Activated T-cell treated with anti-CD3 and anti-CD28 coated beads for 48 hours (primary cell): ENCODE data around the gene TC2N.
"Not testable (repeated sequence)": the region's sequence is repeated elsewhere in the genome, so short reads cannot be mapped to it uniquely, and the experiment has no call there.

Experiments used
- DNase-seq: peaks from one replicate; pipeline ENCODE4 v3.0.0-alpha.2; 2020; ENCODE audit warnings: low read depth

Gene TC2N

DNA sequence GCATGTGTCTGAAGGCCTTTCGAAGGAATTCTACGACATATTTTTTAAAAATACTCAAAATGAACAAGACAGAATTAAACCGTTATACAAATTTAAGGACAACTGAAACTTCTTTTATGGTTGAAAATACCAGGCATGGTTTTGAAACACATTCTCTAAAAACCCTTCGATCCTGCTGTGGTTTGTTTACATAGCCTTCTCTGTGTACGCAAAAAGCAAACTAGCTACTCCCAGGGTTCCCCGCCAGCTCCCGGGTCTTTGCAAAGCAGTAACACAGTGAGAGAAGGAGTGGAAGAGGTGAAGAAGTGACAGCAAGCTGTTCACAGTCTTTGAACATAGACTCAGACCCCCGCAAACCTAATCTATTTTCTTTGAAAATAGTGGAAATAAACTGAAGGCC, 2.2 kb upstream of the TC2N start:
- DNase-seq: no peak

DNA sequence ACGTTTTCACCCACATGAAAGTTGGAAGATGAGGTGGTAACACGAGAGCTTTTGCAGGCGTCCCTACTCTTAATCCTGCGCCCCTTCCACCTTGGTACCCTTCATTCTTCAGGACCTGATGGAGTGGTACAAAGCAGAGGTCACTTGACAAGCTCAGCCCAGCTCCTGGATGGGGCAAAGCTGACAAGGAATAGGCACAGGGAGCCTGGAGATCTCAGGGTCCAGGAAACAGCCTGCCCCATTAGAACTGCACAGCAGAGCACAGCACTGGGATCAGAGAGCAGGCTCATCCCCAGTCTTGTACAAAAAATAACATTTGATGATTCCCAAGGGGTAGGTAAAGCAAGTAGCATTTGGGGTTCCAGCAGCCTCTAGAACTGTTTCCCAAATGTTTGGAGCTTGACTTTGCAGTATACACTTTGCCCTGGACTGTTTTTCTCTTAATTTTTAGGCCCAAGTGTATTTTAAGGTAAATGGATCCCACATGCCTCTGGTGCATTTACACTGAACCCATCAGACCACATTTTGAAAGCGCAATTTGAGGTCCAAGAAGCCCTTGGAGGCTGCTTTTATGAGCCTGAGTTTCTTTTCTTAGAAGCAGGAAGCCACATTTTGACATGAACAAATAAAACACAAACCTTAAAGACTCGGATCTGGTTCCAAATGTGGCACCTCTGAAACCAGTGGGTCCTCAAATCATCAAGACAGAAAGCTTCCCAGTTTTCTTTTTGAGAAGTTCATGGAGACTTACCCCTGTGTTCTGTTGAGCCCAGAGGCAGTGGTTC, 633 bp downstream of the TC2N start:
- DNase-seq: no peak

DNA sequence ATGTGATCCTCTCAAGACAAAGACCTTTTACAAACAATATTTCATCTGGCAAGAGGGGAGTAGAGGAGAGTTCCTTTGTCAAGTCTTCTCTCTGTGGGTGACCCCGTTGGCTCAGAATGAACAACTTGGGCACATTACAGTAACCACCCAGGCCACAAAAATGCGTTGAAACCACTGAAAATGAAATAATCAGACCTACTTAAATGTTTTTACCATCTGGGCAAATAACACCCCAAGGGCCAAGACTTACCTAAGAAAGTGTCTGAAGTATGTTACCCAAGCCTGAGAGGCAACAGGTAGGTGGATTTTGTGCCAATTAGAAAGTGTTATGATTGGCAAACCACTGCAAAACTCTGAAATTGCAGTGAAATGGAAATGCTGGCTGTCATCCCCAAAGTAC, 1.3 kb downstream of the TC2N start:
- no peak for DNase-seq

DNA sequence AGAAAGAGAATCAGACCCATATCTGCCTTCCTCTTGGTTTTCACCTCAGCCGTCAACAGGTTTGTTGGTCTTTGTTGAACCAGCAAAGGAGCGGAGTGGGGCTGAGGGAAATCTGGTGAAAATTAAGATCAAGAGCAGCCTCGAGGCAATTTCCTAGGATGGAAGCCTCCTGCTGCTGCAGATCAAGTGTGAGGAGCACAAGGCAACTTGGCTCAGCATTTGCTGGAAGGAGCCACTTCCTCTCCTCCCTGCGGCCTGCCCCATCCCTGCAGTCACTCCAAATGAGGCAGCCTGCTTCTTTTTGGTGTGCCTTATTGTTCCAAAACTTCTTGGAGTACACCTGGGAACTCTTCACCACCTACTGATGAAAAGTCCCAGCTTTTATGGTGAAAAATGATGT, 4.9 kb downstream of the TC2N start:
- DNase-seq: no peak

DNA sequence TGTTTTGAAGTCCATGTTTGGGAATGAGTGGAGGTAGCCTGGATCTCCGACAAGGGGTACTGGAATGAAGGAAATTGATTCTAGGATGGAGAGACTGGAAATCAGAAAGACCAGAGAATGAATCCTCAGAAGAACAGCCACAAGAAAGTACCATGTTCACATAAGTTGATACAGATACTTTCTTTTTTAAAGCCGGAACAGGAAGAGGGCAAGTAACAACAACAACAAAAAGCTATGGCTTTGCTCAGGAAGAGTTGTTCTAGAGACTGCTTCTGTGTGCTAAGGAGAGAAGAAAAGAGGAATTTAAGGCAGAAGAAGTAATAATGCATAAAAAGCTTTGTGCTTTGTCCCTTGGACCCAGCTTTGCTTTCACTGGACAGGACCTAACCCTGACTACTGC, 6.2 kb downstream of the TC2N start:
- DNase-seq: no peak

DNA sequence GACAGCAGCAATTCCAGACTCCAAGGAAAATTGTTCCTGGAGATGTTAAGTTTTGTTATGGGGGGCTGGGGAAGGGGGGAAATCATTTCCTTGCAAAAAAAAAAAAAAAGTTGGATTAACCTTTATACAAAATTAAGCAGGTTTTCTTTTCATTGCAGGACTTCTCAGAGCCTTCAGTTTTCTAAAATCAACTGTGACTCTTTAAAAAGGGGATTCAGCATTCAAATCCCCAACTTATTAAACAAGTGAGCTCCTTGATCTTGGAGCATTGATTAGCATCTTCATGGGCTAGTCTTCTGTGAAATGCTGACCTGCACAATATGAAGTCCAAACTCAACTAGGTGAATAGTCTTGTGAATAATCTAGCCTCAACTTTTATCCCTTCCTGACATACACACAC, 7.1 kb downstream of the TC2N start:
- no peak for DNase-seq

DNA sequence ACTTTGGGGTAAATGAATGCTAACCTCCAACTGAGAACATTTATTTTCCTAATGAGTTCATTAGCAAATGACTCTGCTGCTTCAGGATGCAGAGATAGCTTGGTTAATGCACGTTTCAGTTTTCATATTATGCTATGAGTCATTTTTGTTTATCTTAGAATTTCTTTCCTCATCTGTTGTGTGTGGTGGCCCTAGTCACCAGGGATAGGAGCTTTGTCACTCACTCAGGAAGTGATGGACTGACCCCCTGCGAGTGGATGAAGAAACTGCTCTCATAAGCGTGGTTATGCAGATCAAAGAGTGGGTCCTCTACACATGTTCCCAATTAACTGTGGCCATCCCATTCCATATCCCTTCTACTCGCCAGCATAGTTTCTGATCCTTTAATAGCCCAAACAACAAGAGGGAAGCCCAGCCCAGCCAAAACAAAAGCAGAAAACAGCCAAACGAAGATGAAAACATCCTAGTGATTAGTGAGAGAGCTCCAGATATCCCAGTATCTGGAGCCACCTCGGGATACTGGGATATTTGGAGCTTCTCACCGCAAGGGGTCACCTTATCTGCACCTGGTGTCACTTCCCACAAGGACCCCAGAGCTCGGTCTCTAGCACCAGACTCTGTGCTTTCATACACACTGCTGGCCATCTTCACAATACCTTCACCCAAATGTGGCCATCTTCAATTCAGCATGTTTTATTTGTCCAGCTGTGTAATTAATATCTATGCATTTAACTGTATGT, 8.6 kb downstream of the TC2N start:
- DNase-seq: no peak

DNA sequence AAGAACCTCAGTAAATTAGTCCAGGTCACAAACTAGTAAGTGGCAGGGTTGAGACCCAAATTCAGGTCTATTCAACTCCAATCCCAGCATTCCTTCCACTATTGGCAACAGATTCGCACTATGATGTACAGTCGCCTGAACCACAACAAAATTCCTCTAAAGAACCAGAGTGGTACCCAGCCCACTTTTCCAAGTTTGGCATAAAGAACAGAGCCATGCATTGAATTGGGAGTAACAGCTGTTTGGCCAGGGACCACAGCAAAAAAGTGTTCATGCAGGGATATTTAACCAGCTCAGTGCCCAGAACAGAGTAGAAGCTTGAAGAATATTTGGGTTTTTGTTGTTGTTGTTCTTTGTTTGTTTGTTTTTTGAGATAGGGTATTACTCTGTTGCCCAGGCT, 9.7 kb downstream of the TC2N start:
- no peak for DNase-seq

DNA sequence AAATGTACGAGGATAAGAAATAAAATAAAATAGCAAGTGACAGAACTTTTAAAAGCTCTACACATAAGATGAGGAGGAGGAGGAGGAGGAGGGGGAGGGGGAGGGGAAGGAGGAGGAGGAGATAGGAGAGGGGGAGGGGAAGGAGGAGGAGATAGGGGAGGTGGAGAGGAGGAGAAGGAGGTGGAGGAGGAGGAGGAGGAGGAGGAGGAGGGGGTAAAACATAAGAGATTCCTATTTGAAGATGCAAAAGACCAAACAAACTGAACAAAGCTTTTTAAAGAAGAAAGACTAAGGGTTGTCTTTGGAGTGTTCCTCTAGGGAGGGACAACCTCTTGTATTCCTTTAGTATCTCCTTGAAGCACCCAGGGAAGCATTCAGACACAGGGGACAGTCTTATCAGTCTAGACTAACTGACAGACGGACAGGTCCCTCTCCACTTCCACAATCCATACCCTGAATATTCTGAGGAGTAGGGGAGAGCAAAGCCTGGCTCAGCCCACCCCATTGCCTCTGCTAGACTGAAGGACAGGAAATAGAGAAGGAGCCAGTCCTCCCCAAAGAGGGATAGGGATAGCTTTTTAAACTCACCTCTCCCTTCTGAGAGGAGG, 12.9 kb downstream of the TC2N start:
- no peak for DNase-seq

DNA sequence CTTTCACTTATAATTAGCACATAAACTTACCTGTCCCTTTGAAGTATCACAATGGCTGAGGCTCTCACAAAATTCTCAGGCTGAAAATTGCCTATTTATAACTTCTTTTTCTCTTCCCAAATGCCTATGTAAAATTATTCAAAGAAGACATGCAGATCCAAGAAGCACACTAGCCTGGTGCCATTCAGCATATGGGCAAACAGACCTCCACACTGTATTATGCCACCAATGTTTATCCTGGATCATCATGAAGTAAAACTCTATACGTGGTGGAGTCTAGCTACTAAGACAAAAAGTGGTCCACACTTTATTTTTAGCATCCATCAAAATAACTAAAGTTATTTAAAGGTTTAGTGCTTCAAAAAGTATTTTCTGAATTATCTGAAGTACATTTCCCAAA, 15.8 kb downstream of the TC2N start:
- no peak for DNase-seq

DNA sequence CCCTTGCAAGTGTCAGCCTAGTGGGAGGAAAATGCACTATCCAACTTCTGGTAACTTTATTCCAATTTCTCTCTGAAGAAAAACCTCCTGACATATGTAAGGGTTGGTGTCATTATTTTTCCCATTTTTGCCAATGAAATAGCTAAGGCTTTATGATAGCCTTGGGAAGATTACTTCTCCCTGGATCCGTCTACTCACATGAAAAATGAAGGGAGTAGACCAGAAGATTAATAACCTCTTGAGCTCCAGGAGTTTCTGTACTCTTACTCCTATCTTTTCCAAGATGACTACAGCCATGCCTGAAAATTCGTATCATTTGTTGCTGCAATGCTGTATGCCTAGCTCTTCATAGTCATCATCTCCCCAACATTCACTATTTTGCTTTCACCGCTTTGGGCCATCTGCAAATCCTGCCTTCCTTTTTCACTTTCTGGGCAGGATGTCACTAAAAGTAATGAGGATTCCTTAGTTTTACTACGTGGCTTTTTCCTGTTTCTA, 18.8 kb downstream of the TC2N start:
- DNase-seq: no peak

DNA sequence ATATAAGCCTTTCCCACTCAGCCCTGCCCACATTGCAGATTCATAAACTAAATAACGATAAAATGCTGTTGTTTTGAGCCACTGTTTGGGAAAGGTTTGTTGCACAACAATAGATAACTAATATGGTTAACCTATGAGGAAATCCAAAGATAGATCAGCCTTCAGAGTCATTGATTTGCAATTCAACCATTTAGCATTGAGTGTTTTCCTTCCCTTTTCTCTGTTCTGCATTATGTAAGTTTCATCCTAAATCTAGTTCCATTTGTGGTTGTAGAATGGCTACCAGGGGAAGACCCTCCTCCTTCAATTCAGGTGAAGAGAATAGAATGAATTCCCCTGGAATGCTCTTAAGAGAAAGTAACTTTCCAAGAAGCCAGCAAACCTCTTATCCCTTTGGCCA, 19.6 kb downstream of the TC2N start:
- no peak for DNase-seq

DNA sequence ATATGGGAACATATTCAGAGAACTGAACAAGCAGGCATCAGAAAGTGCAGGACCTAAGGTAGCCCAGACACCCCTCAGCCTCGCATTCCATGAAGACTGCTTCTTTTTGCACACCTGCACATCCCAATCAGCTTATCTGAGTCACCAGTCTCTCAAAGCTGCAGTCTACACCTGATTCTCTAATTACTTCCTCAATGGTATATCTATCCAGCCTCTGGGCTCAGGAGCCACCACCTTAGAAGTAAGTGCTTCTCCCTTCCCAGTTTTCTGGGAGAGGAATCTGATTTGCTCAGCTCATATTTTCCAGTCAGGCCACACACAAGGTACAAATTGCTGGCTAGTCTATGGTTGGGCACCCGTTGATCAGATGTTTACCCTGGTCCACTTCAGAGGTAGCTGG, 21.7 kb downstream of the TC2N start:
- no peak for DNase-seq

DNA sequence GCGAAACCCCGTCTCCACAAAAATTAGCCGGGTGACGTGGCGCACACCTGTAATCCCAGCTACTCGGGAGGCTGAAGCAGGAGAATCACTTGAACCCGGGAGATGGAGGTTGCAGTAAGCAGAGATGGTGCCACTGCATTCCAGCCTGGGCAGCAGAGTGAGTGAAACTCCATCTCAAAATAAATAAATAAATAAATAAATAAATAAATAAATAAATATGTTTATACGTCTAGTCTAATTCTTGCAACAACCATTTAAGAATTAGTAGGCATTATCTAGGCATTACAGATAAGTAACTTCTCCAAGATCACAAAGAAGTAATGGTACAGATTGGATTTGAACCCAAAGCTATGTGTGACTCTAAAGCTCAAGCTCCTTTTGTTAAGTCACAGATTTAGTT, 22.3 kb downstream of the TC2N start:
- not testable (repeated sequence) for DNase-seq

DNA sequence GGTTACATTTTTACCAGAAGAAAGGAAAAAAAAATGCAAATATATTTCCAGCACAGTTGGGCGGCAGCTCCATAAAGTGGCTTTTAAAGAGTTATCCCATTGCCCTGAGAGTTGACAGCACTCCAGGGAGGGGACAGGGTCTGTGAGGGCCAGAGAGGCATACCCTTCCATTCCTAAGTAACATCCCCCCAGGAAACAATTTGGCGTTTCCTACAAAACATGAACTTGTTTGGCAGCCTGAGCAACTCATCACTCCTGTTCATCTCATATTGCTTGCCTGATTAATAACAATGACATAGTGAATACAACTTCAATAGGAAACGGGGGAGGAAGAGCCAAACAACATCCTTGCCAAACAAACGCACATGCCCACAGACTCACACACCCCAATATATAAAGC, 23.3 kb downstream of the TC2N start:
- no peak for DNase-seq

DNA sequence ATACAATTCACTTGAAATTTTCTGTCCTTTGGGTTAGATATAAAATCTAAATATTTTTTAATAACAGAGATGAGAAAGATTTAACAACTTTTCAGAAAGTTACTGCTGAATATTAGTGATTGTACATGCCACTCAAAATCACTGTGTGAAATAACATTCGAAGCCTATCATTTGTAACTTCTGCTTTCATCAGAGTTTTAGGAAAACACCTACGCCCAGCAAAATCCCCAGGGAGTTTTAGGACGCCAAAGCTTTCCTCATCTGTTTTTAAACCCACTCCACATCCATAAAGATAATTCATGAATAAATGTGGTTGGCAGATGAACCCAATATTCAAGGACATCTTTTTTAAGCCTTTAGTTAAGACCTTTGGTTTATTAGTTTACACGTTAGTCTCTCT, 23.9 kb downstream of the TC2N start:
- DNase-seq: no peak

DNA sequence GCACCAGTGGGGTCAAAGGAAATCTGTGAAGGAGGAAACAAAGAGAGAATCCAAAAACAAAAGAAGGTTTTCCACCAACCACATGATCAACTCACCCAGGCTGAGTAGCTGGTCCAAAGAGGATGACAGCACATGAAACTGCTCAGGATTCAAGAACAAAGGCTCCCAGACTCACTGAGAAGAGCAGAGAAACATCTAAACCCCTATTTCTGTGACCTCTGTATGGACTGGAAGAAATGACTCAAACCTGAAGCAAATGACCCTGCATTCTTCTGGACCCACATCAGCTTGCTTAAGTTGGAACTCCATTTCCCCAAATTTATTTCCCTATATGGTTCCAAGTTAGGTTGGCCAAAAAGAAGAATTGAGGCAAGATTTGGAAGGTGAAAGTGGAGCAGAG, 26.3 kb downstream of the TC2N start:
- DNase-seq: no peak

DNA sequence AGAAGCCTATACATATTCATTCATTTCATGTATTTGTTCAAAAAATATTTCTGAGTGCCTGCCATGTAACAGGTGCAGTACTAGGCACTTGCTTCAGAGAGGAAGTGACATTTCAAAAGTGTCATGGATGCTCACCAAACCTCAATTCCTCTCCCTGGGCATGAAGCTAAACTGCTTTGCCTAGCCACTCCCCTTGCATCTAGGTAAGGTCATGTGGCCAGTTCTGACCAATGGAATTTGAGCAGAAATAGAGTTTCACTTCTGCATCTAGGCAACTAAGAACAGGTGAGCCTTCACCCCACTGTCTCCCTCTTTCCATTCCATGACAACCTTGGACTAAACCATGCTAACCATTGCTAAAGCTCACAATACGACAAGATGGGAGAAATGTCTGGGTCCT, 27.6 kb downstream of the TC2N start:
- DNase-seq: no peak

DNA sequence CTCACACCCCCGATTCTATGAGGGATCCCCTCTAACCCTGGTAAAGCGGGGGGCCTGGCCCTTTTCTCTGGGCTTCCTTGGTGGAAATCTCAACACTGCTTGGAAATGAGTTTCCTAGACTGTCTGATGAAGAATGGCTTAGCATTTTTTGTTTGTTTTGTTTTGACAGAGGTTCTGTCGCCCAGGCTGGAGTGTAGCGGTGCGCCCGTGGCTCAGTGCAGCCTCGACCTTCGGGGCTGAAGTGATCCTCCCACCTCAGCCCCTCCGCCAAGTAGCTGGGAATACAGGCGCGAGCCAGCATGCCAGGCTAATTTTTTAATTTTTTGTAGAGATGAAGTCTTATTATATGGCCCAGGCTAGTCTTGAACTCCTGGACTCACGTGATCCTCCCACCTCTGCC, 30.3 kb downstream of the TC2N start:
- DNase-seq: no peak

DNA sequence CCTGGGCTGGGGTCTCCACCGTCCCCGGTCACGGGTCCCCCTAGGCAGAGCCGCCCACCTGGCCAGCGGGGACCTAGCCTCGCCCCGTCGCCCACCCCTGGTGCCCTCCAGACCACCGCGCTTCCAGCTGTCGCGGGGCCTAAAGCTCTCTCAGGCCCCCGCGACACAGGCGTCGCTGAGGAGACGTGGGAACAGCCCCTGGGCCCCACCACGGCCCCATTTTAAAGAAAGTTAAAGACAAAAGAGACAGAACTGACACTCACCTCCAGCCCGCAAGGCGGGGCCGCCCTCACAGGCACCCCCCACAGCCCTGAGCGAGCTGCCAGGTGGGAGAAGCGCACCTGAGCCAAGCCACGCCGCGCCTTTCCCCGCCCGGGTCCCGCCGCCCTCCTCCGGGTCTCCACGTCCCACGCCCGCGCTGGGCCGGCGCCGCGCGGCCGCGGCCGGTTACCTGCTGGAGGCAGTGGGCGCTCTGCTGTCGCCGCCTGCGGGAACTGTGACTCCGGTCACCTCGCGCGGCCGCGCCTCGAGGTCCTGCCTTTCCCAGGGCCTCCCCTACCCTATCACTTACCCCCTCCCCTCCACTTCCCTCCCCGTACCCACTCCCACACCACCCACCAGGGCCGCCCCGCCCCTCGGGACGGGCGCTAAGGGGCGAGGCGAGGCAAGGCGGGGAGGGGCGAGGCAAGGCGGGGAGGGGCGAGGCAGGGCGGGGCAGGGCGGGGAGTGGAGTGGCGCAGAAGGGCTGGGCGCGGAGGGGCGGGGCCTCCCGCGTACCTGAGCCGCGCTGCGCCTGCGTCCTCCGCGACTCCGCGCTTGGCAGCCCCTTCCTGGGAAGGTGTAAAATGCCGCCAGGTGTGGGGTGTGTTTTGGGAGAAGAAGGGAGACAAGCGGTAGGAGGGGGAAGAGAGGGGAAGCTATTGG, 31.2 kb downstream of the TC2N start:
- DNase-seq: peak; percentile 80

DNA sequence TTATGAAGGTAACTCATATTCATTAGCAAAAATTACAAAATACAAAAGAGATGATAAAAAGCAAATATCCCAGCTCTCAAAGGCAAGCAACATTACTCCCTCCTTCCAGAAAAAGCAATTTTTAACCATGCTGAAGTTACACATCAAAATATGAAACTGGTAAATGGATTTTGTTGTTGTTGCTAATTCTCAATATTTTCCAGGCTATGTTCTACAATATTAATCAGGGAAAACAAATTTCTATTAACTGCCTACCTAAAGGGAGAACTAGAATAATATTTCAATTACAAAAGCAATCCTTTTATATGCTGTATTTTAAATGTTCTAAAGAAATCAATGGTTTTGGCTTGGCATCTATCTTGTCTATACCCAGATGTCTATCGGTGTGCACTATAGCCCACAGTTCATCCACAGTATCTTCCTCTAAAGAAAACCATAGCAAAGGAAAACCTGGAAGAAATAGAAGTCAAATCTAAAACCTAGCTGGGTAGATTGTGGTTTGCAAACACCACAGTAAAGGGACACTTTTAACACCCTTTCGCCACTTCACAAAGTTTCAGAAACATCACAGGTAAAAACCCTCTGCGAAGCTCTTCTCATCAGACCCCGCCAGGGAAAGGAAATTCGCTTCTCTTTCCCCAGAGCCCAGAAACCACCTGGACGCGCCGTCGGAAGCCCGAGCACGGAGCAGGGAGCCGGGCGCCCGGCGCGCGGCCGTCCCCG, 32.0 kb downstream of the TC2N start:
- no peak for DNase-seq
